ENCODE results near the gene SLC66A1.

Gene SLC66A1

GRCh38 chr1:19354531-19354981 is 42.4 kb downstream of the SLC66A1 start:
- intact Hi-C loops (cut with DNase I) = no loop called here
- no peak for DNase-seq

GRCh38 chr1:19356266-19356665 is 44.1 kb downstream of the SLC66A1 start:
- DNase-seq = no peak
- intact Hi-C loops (cut with DNase I) = no loop called here

- no peak for DNase-seq
- intact Hi-C loops (cut with DNase I) = no loop called here
Observed at GRCh38 chr1:19357299-19357986, 45.3 kb downstream of the SLC66A1 start.

GRCh38 chr1:19358710-19359109 is 46.6 kb downstream of the SLC66A1 start:
- intact Hi-C loops (cut with DNase I) = no loop called here
- DNase-seq = no peak

GRCh38 chr1:19359357-19359756 is 47.2 kb downstream of the SLC66A1 start:
- no peak for DNase-seq
- intact Hi-C loops (cut with DNase I) = no loop called here

- intact Hi-C loops (cut with DNase I) = no loop called here
- no peak for DNase-seq
Observed at GRCh38 chr1:19360016-19360415, 47.9 kb downstream of the SLC66A1 start.

- intact Hi-C loops (cut with DNase I) = no loop called here
- no peak for DNase-seq
Observed at GRCh38 chr1:19360432-19360831, 48.3 kb downstream of the SLC66A1 start.

GRCh38 chr1:19360843-19361610 is 48.9 kb downstream of the SLC66A1 start:
- DNase-seq = no peak
- intact Hi-C loops (cut with DNase I) = no loop called here

GRCh38 chr1:19361611-19362147 is 49.6 kb downstream of the SLC66A1 start:
- DNase-seq = no peak
- intact Hi-C loops (cut with DNase I) = no loop called here

GRCh38 chr1:19363536-19364152 is 51.5 kb downstream of the SLC66A1 start:
- intact Hi-C loops (cut with DNase I) = no loop called here
- no peak for DNase-seq

- intact Hi-C loops (cut with DNase I) = no loop called here
- peak in 7 of 42 donors; percentile 28 to 58 (median 39) for DNase-seq
Observed at GRCh38 chr1:19365721-19366120, 53.6 kb downstream of the SLC66A1 start.

- intact Hi-C loops (cut with DNase I) = no loop called here
- DNase-seq = peak in 8 of 42 donors; percentile 26 to 64 (median 40)
Observed at GRCh38 chr1:19366599-19367536, 54.7 kb downstream of the SLC66A1 start.

GRCh38 chr1:19367584-19368041 is 55.5 kb downstream of the SLC66A1 start:
- intact Hi-C loops (cut with DNase I) = no loop called here
- DNase-seq = peak in 14 of 42 donors; percentile 23 to 74 (median 44)

GRCh38 chr1:19368050-19368449 is 55.9 kb downstream of the SLC66A1 start:
- intact Hi-C loops (cut with DNase I) = no loop called here
- DNase-seq = no peak

GRCh38 chr1:19368964-19369363 is 56.8 kb downstream of the SLC66A1 start:
- intact Hi-C loops (cut with DNase I) = no loop called here
- DNase-seq = no peak

- DNase-seq = no peak
- intact Hi-C loops (cut with DNase I) = no loop called here
Observed at GRCh38 chr1:19369396-19370090, 57.4 kb downstream of the SLC66A1 start.

- intact Hi-C loops (cut with DNase I) = no loop called here
- DNase-seq = no peak
Observed at GRCh38 chr1:19370453-19371170, 58.5 kb downstream of the SLC66A1 start.
